Kidney (tissue), 14 donors: ENCODE measurements around the gene WDR45B. TPM values are rescaled to one million over a fixed set of nuclear protein-coding genes. Genes with fewer than 3 reads are reported as not detected.

ENCODE experiments used
- DNase-seq, 5 donors: peaks; one replicate each; pipeline ENCODE4 v3.0.0-alpha.2; 2013 to 2020
- FAIRE-seq: peaks from 2 replicates; lab custom pipeline; 2012; peaks lifted over from hg19 to GRCh38; lab: Jason Lieb, UNC
- H3K27ac ChIP-seq, 2 donors: one replicate each; pipeline ENCODE4 v1.7.0; 2013; ENCODE audit warnings: low read depth in 2 of 2, low read length in 2 of 2, inconsistent platforms in 1 of 2
- H3K27me3 ChIP-seq: one replicate; pipeline ENCODE4 v1.7.1; 2013; ENCODE audit warnings: low read length, inconsistent platforms; ENCODE audit not compliant: control insufficient read depth, insufficient read depth
- H3K36me3 ChIP-seq, 3 donors: one replicate each; pipeline versions ENCODE4 v1.7.0 to v1.7.1; 2013; ENCODE audit warnings: low read length in 3 of 3, control low read depth in 1 of 3, inconsistent platforms in 1 of 3; ENCODE audit not compliant: insufficient read depth in 3 of 3, control insufficient read depth in 2 of 3
- H3K4me1 ChIP-seq, 3 donors: one replicate each; pipeline versions ENCODE4 v1.7.0 to v1.7.1; 2013; ENCODE audit warnings: low read length in 3 of 3, inconsistent platforms in 1 of 3, low read depth in 1 of 3; ENCODE audit not compliant: control insufficient read depth in 2 of 3, insufficient read depth in 2 of 3
- H3K4me3 ChIP-seq, 3 donors: one replicate each; pipeline versions ENCODE4 v1.7.0 to v1.8.1; 2013; ENCODE audit warnings: low read length in 3 of 3, control low read depth in 1 of 3, inconsistent platforms in 1 of 3
- H3K9ac ChIP-seq, 3 donors: one replicate each; pipeline versions ENCODE4 v1.7.0 to v1.7.1; 2013; ENCODE audit warnings: low read length in 3 of 3, control low read depth in 1 of 3, inconsistent platforms in 1 of 3
- H3K9me3 ChIP-seq, 3 donors: one replicate each; pipeline versions ENCODE4 v1.7.0 to v1.7.1; 2013; ENCODE audit warnings: low read length in 3 of 3, control low read depth in 1 of 3, inconsistent platforms in 1 of 3; ENCODE audit not compliant: control insufficient read depth in 2 of 3, insufficient read depth in 1 of 3
- intact Hi-C: fragments of 100-400 bp; cut with DNase I; formaldehyde crosslinking; loops from one replicate; pipeline ENCODE4 v1.11.1; 2022
- polyA plus RNA-seq: library from polyadenylated mRNA; stranded (reverse); fragments of 350-450 nt; fragmentation: Illumina TruSeq; extraction: RNeasy Lipid Tissue Mini Kit (QIAGEN cat#74804); gene quantifications from one replicate; pipeline ENCODE4 v1.2.3, GENCODE V29; 2014; ENCODE audit warnings: low read depth, low replicate concordance; ENCODE audit not compliant: insufficient read depth
- total RNA-seq: library from RNA; stranded (reverse); fragmentation: NEBNext Ultra II Directional; extraction: Animal tissue kit (Norgen Biotek cat#: 25700); gene quantifications from one replicate; pipeline ENCODE4 v1.2.1, GENCODE V29; 2021
- TF ChIP-seq, protein P1 (sequence below): IDR thresholded peaks from 3 replicates; pipeline ENCODE4 v1.5.1; 2012; ENCODE audit warnings: mild to moderate bottlenecking, moderate library complexity, borderline replicate concordance; ENCODE audit not compliant: insufficient read depth; ENCODE audit errors: extremely low read depth
- donor health status: control.
- donor health status: control.
- donor health status: control.
- donor health status: control.
- donor health status: control.
- donor health status: DM: yes; HTN: yes; CAD: no.
- donor health status: Normal renal cell carcinoma (clear cell type).

WDR45B gene
- total and polyA plus RNA-seq, 2 donors from 2014 or later: 64.7 to 65.4 TPM

DNA sequence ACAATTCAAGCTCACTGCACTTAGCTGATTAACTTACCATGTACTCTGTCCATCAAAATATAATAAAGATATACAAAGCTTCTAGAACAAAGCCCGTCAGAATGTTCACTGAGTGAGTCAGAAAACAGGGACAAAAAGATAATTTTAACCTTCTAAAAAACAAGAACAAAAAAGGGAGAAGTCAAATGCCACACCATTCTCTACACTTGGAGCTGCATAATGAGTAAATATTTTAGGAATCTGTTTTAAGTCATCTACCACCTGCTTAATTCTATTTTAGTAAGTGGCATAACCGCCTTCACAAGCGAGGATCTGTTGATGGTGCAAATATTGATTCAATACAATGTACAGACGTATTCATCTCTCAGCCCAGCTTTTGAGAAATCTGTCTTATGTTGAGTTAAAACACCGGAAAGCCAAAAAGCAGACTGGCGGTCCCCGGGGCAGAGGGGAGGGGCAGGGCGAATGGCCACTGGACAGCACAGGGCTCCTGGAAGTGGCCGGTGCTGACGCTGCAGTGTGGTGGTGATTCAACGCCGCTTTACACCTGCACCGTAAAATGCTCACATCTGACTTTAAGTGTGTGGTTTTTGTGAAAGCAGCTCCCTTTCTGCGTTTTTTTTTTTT lies 30.1 kb upstream of the WDR45B start:
- no peaks in the 10 kb centered on the region for H3K36me3 ChIP-seq
- H3K9me3 ChIP-seq: peaks cover 0 to 4% (median 0%) of the 10 kb centered on the region in 3 donors
- no peak overlapping the region for H3K9ac ChIP-seq
- intact Hi-C loops: no loop called here
- peak in 1 of 5 donors; percentile 39 for DNase-seq
- no peaks in the 10 kb centered on the region for H3K4me1 ChIP-seq
- no peak overlapping the region for H3K27ac ChIP-seq
- FAIRE-seq: no peak
- H3K27me3 ChIP-seq: no peaks in the 10 kb centered on the region
- H3K4me3 ChIP-seq: no peak overlapping the region
- TF ChIP-seq, protein P1, sequence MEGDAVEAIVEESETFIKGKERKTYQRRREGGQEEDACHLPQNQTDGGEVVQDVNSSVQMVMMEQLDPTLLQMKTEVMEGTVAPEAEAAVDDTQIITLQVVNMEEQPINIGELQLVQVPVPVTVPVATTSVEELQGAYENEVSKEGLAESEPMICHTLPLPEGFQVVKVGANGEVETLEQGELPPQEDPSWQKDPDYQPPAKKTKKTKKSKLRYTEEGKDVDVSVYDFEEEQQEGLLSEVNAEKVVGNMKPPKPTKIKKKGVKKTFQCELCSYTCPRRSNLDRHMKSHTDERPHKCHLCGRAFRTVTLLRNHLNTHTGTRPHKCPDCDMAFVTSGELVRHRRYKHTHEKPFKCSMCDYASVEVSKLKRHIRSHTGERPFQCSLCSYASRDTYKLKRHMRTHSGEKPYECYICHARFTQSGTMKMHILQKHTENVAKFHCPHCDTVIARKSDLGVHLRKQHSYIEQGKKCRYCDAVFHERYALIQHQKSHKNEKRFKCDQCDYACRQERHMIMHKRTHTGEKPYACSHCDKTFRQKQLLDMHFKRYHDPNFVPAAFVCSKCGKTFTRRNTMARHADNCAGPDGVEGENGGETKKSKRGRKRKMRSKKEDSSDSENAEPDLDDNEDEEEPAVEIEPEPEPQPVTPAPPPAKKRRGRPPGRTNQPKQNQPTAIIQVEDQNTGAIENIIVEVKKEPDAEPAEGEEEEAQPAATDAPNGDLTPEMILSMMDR: no peak

DNA sequence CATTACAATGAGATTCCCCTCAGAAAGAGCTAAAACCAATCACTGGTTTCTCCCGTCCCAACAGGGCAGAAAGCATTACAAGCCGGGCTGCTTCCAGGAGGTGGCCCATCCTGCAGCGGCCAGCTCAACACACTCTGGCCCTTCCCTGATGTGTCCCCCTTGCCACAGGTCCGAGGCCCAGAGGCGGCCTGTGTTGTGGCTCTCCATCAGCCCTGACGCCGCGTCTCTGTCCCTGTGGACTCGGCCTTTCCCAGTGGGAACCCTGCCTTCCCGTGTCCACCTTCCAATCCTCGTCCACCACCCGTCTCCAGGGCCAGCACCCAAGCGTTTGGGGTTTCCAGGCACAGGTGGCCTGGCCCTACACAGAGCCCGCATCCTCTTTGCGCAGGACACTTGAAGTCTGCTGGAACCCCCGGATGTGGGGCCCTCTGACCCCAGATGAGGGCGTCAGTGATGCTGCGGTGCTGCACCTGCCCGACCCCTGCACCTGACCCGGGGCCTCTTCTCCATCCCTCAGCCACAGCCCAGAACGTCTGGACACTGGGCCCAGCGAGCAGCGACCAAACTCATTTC lies 29.2 kb upstream of the WDR45B start:
- Histone ChIP-seq H3K36me3 (no peaks in the 10 kb centered on the region), H3K27me3 (no peaks in the 10 kb centered on the region), H3K4me3 (no peak overlapping the region), H3K27ac (no peak overlapping the region), H3K4me1 (no peaks in the 10 kb centered on the region), H3K9me3 (peaks cover 0 to 4% (median 0%) of the 10 kb centered on the region in 3 donors), H3K9ac (no peak overlapping the region)
- intact Hi-C loops: no loop called here
- FAIRE-seq (no peak), DNase-seq (peak in 1 of 5 donors; percentile 73)
- TF ChIP-seq, protein P1: no peak

DNA sequence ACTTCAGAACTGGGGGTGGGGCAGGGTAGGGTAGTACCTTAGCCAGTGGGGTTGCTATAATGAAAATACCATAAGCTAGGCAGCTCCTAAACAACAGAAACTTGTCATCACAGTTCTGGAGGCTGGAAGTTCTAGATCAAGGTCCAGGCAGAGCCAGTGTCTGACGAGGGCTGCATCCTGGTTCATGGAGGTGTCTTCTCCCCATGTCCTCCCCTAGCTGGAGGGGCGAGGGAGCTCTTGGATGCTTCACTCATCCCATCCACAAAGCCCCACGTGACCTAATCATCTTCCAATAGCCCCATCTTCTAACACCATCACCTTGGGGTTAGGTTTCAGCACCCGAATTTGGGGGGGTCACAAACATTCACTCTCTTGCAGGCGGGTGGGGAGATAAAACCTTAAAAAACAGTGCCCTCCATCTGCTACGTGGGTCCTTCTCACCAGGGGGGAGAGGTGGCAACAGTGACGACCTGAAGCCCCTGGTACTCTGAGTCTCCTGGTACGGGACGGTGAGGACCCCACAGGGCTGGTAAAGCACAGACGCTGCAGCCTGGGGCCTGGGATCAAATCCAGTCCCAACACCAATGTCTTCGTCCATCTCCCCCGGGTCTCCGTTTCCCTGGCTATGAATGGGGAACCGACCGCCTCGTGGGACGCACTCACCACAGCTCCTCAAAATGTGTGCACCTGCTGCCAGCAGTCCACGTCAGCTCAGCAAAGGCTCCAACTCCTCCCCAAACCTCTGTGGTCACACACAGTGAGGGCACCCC lies 27.4 kb upstream of the WDR45B start:
- Histone ChIP-seq H3K9me3 (no peaks in the 10 kb centered on the region), H3K36me3 (no peaks in the 10 kb centered on the region), H3K4me1 (no peaks in the 10 kb centered on the region), H3K27ac (no peak overlapping the region), H3K27me3 (no peaks in the 10 kb centered on the region), H3K9ac (no peak overlapping the region), H3K4me3 (no peak overlapping the region)
- intact Hi-C loops: no loop called here
- DNase-seq (no peak), FAIRE-seq (no peak)
- TF ChIP-seq, protein P1: no peak
